ENCODE results near the gene CTNND2. TPM values are rescaled to one million over a fixed set of nuclear protein-coding genes. Genes with fewer than 3 reads are reported as not detected.

The CTNND2 gene
- total and polyA plus RNA-seq, 10 of the 15 experiments (the other 5 are each of a cell fraction or from before 2014, with no cell fraction given): 0.02 to 0.16 (median 0.04) TPM; not detected in 7

GRCh38 chr5:11791792-11792191 is 112.5 kb downstream of the CTNND2 start:
- in situ Hi-C loops (cut with MboI): no loop called here
- POLR2A ChIA-PET: no interaction called here
- CTCF ChIA-PET: no interaction called here

More at GRCh38 chr5:11791792-11792191, 112.5 kb downstream of the CTNND2 start:
- Histone ChIP-seq H3K9ac (ENCODE audit: control insufficient read depth, insufficient read depth, low read length) (no peak overlapping the region), H4K20me1 (ENCODE audit: control insufficient read depth, insufficient read depth) (no peaks in the 10 kb centered on the region), H2AFZ (ENCODE audit: control insufficient read depth, low read depth, low read length) (no peak overlapping the region), H3K4me3 (no peak overlapping the region), H3K27ac (ENCODE audit: control insufficient read depth, insufficient read depth) (no peak overlapping the region), H3K79me2 (ENCODE audit: control insufficient read depth, insufficient read depth, low read length) (no peaks in the 10 kb centered on the region), H3K4me1 (ENCODE audit: control insufficient read depth, insufficient read depth, low read length) (no peaks in the 10 kb centered on the region), H3K9me3 (replicated peaks; ENCODE audit: control insufficient read depth, insufficient read depth, low read length) (no peaks in the 10 kb centered on the region), H3K4me2 (ENCODE audit: control insufficient read depth, insufficient read depth) (no peak overlapping the region), H3K27me3 (replicated peaks in 1 of 2; ENCODE audit: control insufficient read depth in 2 of 2, insufficient read depth in 2 of 2, low read length in 1 of 2) (no peaks in the 10 kb centered on the region), H3K36me3 (ENCODE audit: control insufficient read depth in 2 of 2, insufficient read depth in 2 of 2, low read length in 1 of 2) (no peaks in the 10 kb centered on the region)
- ATAC-seq (no peak), FAIRE-seq (no peak), DNase-seq (ENCODE audit: low read depth, low spot score) (no peak)
- ChIA-PET RAD21 (ENCODE audit: unreplicated experiment) (no interaction called here), SMC1A (ENCODE audit: uncharacterized antibody, unreplicated experiment) (interaction anchor here (1.3 kb wide), 1 partner anchor 9 kb away, joined by 3 read pairs; no protein-coding TSS in a partner anchor)
- intact Hi-C loops (cut with micrococcal nuclease; ENCODE audit: unreplicated experiment): no loop called here
- no TSS peak for BruUV-seq (replicated peaks)
- WGBS (ENCODE audit: insufficient coverage, insufficient replicate concordance, low lambda C conversion rate, missing lambda C conversion rate): 90% methylated on average over 1 of the region's 1 CpG
- no peak for TF ChIP-seq TCF7 (IDR thresholded peaks at IDR 0.05; ENCODE audit: borderline replicate concordance)
- no peak for TF ChIP-seq E4F1 (IDR thresholded peaks at IDR 0.05; ENCODE audit: borderline replicate concordance, partially characterized antibody)
- TF ChIP-seq SREBF1 (IDR thresholded peaks at IDR 0.05; ENCODE audit: low read length): no peak
- no peak for TF ChIP-seq HDAC6 (IDR thresholded peaks at IDR 0.05; ENCODE audit: unreplicated experiment)
- TF ChIP-seq ZNF217 (IDR thresholded peaks at IDR 0.05): no peak

All from GM12878 (cell line).